HUES64 (cell line): ENCODE measurements around the gene SLC6A15.

Experiments used
- H3K27ac ChIP-seq: 2 replicates; pipeline ENCODE4 v1.7.0; 2013; ENCODE audit warnings: low read depth, low read length, inconsistent platforms
- H3K27me3 ChIP-seq: 2 replicates; pipeline ENCODE4 v1.6.1; 2013; ENCODE audit warnings: mild to moderate bottlenecking, low read length; ENCODE audit not compliant: insufficient read depth
- H3K36me3 ChIP-seq: 2 replicates; pipeline ENCODE4 v1.6.1; 2013; ENCODE audit warnings: mild to moderate bottlenecking, low read length; ENCODE audit not compliant: insufficient read depth
- H3K4me1 ChIP-seq: 2 replicates; pipeline ENCODE4 v1.6.1; 2013; ENCODE audit warnings: mild to moderate bottlenecking, low read length, moderate library complexity; ENCODE audit not compliant: insufficient read depth
- H3K4me3 ChIP-seq: 2 replicates; pipeline ENCODE4 v1.5.1; 2013; ENCODE audit warnings: mild to moderate bottlenecking, low read length, moderate library complexity
- H3K9ac ChIP-seq: 2 replicates; pipeline ENCODE4 v1.6.1; 2013; ENCODE audit warnings: mild to moderate bottlenecking, low read depth, low read length
- H3K9me3 ChIP-seq: 2 replicates; pipeline ENCODE4 v1.6.1; 2013; ENCODE audit warnings: low read depth, low read length; ENCODE audit not compliant: insufficient read depth
- WGBS: fragments of 150-250, 120-280 bp; methylation state at CpG from one replicate; pipeline ENCODE4 v1.1.7; 2013; ENCODE audit warnings: missing lambda C conversion rate; 5-methylcytosine and 5-hydroxymethylcytosine counted together

Gene SLC6A15

DNA sequence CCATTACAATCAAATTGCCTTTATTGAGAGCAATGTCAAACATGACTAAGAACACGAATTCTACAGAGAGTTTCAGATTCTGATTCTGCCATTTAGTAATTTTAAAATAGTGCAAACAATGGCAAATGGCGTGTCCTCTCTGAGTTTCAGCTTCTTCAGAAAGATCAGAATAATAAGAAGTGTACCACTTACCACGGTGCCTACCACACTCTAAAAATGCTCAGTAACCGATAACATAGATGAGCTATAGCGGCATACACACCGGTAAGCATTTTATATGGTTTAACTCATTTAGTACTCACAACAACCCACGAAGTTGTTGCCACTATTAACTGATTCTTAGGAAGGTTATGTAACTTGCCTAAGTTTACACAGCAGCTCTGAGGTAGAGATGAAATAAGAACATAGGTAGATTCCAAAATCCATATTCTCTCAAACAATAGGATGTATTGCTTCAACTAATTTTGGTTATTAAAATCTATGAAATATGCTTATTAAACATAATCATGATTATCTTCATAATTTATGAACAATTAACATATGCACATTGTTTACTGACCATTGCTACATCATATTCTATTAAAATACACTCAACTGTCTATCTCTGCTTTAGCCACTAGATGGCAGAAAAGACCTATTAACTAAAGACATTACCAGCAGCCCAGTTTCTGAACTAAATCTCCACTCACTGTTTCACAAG is 38.3 kb downstream of the SLC6A15 start:
- no peak overlapping the region for H3K27ac ChIP-seq
- no peak overlapping the region for H3K9ac ChIP-seq
- no peak overlapping the region for H3K4me3 ChIP-seq
- 81% methylated on average over 7 of the region's 7 CpGs for WGBS
- H3K36me3 ChIP-seq = no peaks in the 10 kb centered on the region
- no peaks in the 10 kb centered on the region for H3K9me3 ChIP-seq
- no peaks in the 10 kb centered on the region for H3K27me3 ChIP-seq
- no peaks in the 10 kb centered on the region for H3K4me1 ChIP-seq

DNA sequence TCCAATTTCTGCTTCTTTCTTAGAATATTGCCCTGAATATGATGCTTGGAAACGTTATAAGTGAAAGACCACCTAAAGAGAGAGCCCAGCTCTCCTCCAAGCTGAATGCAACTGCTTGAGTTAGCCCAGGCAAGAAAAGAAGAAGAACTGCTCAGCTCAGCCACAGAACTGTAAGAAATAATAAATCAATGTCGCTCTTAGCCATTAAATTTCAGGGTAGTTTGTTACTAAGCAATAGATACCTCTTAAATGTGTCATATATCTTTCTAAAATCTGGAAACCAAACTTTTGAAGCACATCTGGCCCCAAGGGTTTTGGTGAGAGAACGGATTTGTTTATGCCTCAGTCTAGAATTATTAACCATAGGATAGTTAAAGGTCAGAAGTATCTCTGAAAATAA is 50.4 kb downstream of the SLC6A15 start:
- H3K9ac ChIP-seq = no peak overlapping the region
- H3K27me3 ChIP-seq = no peaks in the 10 kb centered on the region
- no peak overlapping the region for H3K4me3 ChIP-seq
- no peaks in the 10 kb centered on the region for H3K36me3 ChIP-seq
- H3K27ac ChIP-seq = no peak overlapping the region
- H3K9me3 ChIP-seq = no peaks in the 10 kb centered on the region
- H3K4me1 ChIP-seq = no peaks in the 10 kb centered on the region
- WGBS = 91% methylated on average over 2 of the region's 3 CpGs

DNA sequence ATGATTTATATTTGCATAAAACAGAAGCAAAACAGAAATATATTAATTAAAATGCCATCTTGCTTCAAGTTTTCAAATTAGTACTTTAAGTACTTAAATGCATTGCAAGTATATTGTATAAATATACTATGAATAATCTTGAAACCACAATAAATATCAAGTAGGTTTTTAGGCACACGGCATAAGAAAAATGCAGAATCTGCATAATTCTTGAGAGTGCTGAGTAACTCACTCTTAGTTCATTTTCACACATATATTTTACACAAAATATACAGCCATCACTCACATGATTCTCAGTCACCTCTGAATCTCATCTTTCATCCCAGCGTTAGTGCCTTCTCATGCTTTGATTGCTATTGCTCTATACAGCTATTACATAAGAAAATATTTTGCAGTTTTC is 51.9 kb downstream of the SLC6A15 start:
- H3K27ac ChIP-seq = no peak overlapping the region
- WGBS = 96% methylated on average over 2 of the region's 2 CpGs
- H3K9ac ChIP-seq = no peak overlapping the region
- H3K36me3 ChIP-seq = no peaks in the 10 kb centered on the region
- no peaks in the 10 kb centered on the region for H3K4me1 ChIP-seq
- H3K27me3 ChIP-seq = no peaks in the 10 kb centered on the region
- H3K4me3 ChIP-seq = no peak overlapping the region
- no peaks in the 10 kb centered on the region for H3K9me3 ChIP-seq

DNA sequence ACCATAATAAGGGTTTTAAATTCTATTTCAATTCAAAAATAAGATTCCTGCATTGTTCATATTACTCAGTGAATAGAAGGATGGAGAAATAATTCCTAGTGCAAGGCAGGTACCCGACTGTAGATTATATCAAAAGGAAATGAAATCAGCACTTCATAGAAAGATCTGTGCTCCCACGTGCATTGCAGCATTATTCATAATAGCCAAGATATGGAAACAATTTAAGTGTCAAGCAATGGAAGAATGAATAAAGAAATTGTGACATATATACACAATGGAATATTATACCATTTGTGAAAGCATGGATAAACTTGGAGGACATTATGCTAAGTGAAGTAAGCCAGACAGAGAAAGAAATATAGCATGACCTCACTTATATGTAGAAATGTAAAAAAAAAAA is 53.8 kb downstream of the SLC6A15 start:
- H3K4me1 ChIP-seq = no peaks in the 10 kb centered on the region
- H3K36me3 ChIP-seq = no peaks in the 10 kb centered on the region
- H3K4me3 ChIP-seq = no peak overlapping the region
- H3K27me3 ChIP-seq = no peaks in the 10 kb centered on the region
- 96% methylated on average over 2 of the region's 2 CpGs for WGBS
- no peak overlapping the region for H3K27ac ChIP-seq
- H3K9me3 ChIP-seq = no peaks in the 10 kb centered on the region
- no peak overlapping the region for H3K9ac ChIP-seq

DNA sequence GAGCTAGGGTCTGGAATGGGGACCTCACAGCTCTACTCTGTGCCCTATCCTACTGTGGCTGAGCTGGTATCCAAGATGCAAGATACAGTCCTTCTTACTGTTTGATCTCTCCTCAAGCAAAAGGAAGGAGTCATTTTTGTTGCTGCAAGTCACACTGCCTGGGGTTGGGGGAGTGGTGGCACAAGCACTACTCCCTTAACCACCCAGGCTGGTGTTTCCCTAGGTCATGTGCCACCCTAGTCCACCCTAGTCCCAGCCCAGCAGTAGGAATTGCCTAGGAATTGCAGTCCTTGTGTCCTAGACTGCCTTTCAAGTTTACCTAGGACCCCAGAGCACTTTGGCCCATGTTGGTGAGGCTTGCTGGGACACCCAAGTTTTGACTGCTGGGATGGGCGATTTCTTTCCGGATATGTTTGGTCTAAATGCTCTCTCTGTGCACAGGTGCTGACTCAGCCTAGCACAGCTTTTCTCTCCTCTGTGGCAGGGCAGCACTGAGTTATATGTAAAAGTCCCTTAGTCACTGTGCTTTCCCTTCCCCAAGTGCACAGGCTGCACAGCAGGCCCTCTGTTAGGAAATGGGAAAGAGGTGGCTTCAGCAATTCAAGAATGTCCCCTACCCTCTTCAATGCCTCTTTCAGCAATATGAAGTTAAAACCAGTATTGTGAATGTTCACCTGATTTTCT is 54.9 kb downstream of the SLC6A15 start:
- H3K27ac ChIP-seq = no peak overlapping the region
- no peak overlapping the region for H3K4me3 ChIP-seq
- WGBS = 93% methylated on average over 2 of the region's 2 CpGs
- H3K9ac ChIP-seq = no peak overlapping the region
- H3K27me3 ChIP-seq = no peaks in the 10 kb centered on the region
- H3K9me3 ChIP-seq = no peaks in the 10 kb centered on the region
- no peaks in the 10 kb centered on the region for H3K4me1 ChIP-seq
- H3K36me3 ChIP-seq = no peaks in the 10 kb centered on the region

DNA sequence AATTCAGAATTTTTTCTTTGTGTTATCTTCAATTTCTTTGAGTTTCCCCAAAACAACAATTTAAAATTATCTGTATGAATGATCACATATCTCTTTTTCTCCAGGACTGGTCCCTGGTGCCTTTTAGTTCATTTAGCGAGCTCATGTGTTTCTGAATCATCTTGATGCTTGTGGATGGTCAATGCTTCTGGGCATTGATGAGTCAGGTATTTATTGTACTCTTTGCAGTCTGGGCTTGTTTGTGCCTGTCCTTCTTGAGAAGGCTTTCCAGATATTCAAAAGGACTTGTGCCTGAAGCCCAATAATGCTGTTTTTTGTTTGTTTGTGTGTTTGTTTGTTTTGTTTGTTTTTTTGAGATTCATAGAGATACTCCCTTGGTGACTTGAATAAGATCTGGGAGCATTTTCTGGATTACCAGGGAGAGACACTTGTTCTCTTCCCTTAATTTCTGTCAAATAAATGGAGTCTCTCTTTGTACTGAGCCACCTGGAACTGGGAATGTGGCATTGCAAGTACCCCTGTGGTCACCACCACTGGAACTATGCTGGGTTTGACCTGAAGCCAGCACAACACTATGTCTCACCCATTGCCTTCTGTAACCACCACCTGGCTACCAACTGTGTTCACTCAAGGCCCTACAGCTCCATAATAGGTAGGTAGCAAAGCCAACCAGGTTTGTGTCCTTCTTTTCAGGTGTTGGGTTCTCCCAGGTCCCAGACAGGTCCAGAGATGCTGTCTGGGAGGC is 56.3 kb downstream of the SLC6A15 start:
- no peaks in the 10 kb centered on the region for H3K4me1 ChIP-seq
- H3K4me3 ChIP-seq = no peak overlapping the region
- H3K36me3 ChIP-seq = no peaks in the 10 kb centered on the region
- H3K27me3 ChIP-seq = no peaks in the 10 kb centered on the region
- no peak overlapping the region for H3K9ac ChIP-seq
- WGBS = 95% methylated on average over 1 of the region's 1 CpG
- H3K9me3 ChIP-seq = no peaks in the 10 kb centered on the region
- no peak overlapping the region for H3K27ac ChIP-seq

DNA sequence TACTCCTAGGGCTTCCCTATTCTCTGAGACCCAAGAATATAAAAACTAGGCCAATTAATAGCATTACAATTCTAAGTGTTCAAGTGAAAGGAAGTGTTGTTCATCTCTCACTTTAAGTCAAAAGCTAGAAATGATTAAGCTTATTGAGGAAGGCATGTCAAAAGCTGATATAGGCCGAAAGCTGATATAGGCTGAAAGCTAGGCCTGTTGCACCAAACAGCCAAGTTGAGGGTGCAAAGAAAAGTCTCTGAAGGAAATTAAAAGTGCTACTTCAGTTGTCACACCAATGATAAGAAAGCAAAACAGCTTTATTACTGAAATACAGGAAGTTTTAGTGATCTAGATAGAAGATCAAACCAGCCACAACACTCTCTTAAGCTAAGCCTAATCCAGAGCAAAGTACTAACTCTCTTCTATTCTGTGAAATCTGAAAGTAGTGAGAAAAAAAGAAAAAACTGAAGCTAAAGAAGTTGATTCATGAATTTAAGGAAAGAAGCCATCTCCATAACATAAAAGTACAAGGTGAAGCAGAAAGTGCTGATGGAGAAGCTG is 68.9 kb downstream of the SLC6A15 start:
- H3K9ac ChIP-seq = no peak overlapping the region
- WGBS = 86% methylated on average over 1 of the region's 1 CpG
- H3K36me3 ChIP-seq = no peaks in the 10 kb centered on the region
- H3K4me3 ChIP-seq = no peak overlapping the region
- H3K27ac ChIP-seq = no peak overlapping the region
- H3K27me3 ChIP-seq = no peaks in the 10 kb centered on the region
- H3K9me3 ChIP-seq = no peaks in the 10 kb centered on the region
- H3K4me1 ChIP-seq = no peaks in the 10 kb centered on the region

DNA sequence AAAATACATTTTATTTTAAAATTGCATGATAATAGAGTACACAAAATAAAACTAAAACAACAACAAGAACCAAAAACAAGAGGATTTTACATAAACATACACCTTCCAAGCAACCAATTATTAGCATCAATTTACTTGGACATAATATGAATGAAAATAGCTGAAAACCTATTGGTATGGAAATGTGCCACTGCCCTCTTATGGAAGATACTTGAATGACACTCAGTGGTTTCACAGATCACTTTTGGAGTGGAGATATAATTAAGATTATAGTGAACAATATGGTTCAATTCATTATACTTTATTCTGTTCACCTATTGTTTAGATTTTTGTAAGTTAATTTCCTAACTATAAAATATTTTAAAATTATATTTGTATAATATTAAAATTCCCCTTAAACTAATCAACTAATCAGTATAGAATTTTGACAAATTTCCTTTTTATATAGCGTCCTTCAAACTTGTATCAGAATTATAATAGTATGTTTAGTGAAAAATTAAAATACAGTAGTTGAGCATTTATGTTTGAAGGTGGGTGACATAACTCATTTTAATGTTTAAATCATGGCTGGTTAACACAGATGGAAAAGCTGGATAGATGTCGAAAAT is 70.1 kb downstream of the SLC6A15 start:
- no CpG with 5 or more reads among the region's 2 CpGs for WGBS
- no peaks in the 10 kb centered on the region for H3K9me3 ChIP-seq
- H3K27me3 ChIP-seq = no peaks in the 10 kb centered on the region
- no peaks in the 10 kb centered on the region for H3K36me3 ChIP-seq
- no peaks in the 10 kb centered on the region for H3K4me1 ChIP-seq
- no peak overlapping the region for H3K27ac ChIP-seq
- no peak overlapping the region for H3K4me3 ChIP-seq
- no peak overlapping the region for H3K9ac ChIP-seq

DNA sequence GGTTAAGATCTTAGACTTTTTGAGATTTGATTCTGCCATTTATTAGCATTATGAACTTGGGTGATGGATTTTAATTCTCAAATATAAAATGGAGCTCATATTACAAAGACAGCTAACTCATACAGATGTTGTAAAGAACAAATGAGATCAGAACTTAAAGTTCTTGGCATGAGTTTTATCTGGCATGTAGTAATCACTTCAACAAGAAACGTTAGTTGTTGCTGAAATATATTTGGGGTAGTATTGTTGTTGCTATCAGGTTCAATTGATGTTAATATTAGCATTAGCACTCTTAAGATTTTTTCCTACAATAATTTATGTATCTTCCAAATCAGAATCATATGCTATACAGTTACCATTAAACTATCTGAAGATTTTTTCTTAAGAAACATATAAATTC is 71.0 kb downstream of the SLC6A15 start:
- Histone ChIP-seq H3K36me3 (no peaks in the 10 kb centered on the region), H3K27me3 (no peaks in the 10 kb centered on the region), H3K9ac (no peak overlapping the region), H3K4me1 (no peaks in the 10 kb centered on the region), H3K9me3 (no peaks in the 10 kb centered on the region), H3K4me3 (no peak overlapping the region), H3K27ac (no peak overlapping the region)
- 82% methylated on average over 1 of the region's 1 CpG for WGBS

DNA sequence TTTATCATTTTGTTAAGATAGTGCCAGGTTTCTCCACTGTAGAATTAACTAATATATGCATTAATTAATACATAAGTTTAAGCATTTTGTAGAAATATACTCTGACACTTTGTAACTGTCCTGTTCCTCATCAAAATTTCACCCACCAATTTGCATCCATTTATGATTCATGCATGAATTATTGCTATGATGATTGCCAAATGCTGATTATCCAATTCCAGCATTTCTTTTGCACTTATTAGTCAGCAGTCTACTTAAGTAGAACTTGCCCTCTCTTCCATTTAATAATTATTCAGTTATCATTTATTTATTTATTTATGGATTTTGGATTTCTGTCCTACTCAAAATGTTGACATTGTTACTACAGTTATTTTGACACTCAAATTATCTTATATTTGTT is 72.2 kb downstream of the SLC6A15 start:
- H3K27ac ChIP-seq = no peak overlapping the region
- no peaks in the 10 kb centered on the region for H3K27me3 ChIP-seq

DNA sequence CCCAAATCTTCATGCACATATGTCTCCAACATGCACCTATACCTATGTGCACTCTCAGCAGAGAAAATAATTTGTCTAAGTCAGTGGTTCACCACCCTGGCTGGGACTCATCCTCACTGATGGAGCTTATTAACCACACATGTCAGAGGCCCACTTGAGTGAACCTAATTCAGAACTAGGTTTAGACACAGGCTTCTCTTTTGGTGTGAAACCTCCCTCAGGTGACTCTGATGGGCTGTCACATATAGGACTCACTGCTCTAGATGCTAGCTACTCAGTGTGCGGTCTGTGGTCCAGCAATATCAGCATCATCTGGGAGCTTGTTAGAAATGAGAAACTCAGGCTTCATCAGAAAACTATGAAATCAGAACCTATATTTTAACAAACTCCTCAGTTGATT is 85.7 kb downstream of the SLC6A15 start:
- H3K27me3 ChIP-seq = no peaks in the 10 kb centered on the region
- WGBS = 91% methylated on average over 1 of the region's 1 CpG
- H3K4me1 ChIP-seq = no peaks in the 10 kb centered on the region
- no peaks in the 10 kb centered on the region for H3K9me3 ChIP-seq
- no peak overlapping the region for H3K27ac ChIP-seq
- H3K4me3 ChIP-seq = no peak overlapping the region
- H3K36me3 ChIP-seq = no peaks in the 10 kb centered on the region
- H3K9ac ChIP-seq = no peak overlapping the region

More for the DNA sequence above, 72.2 kb downstream of the SLC6A15 start:
- Histone ChIP-seq H3K4me3 (no peak overlapping the region), H3K4me1 (no peaks in the 10 kb centered on the region), H3K36me3 (no peaks in the 10 kb centered on the region), H3K9ac (no peak overlapping the region), H3K9me3 (no peaks in the 10 kb centered on the region)
